Measurements from ENCODE around the gene RNF114.
"Not testable (repeated sequence)": the region's sequence is repeated elsewhere in the genome, so short reads cannot be mapped to it uniquely, and the experiment has no call there.

The RNF114 gene

GRCh38 chr20:49965781-49966305 is 29.6 kb downstream of the RNF114 start:
- DNase-seq, result no peak

GRCh38 chr20:49966861-49967260 is 30.7 kb downstream of the RNF114 start:
- DNase-seq, result no peak

- no peak for DNase-seq
These were observed 33.0 kb downstream of the RNF114 start for GRCh38 chr20:49969234-49969633.

- no peak for DNase-seq
These were observed 33.7 kb downstream of the RNF114 start for GRCh38 chr20:49969946-49970345.

GRCh38 chr20:49970498-49970897 is 34.3 kb downstream of the RNF114 start:
- no peak for DNase-seq

GRCh38 chr20:49973981-49974380 is 37.8 kb downstream of the RNF114 start:
- no peak for DNase-seq

GRCh38 chr20:49976542-49976941 is 40.3 kb downstream of the RNF114 start:
- no peak for DNase-seq

GRCh38 chr20:49977740-49978139 is 41.5 kb downstream of the RNF114 start:
- not testable (repeated sequence) for DNase-seq

- no peak for DNase-seq
These were observed 42.5 kb downstream of the RNF114 start for GRCh38 chr20:49978685-49979029.

- peak; percentile 68 for DNase-seq
These were observed 43.0 kb downstream of the RNF114 start for GRCh38 chr20:49979030-49979832.

GRCh38 chr20:49980140-49981008 is 44.2 kb downstream of the RNF114 start:
- no peak for DNase-seq

- DNase-seq, result no peak
These were observed 45.2 kb downstream of the RNF114 start for GRCh38 chr20:49981218-49982071.

- no peak for DNase-seq
These were observed 45.8 kb downstream of the RNF114 start for GRCh38 chr20:49982072-49982345.

GRCh38 chr20:49982346-49983122 is 46.3 kb downstream of the RNF114 start, which contains the start of gene SNAI1:
Gene SNAI1 (plus strand): TSS chr20:49982980. CDS start chr20:49983060, 80 bp downstream.
- DNase-seq, result peak; percentile 88

- no peak for DNase-seq
These were observed 47.1 kb downstream of the RNF114 start for GRCh38 chr20:49983123-49983847.

GRCh38 chr20:49983848-49984408 is 47.7 kb downstream of the RNF114 start:
- no peak for DNase-seq

- no peak for DNase-seq
These were observed 48.4 kb downstream of the RNF114 start for GRCh38 chr20:49984426-49985153.

GRCh38 chr20:49985157-49985556 is 49.0 kb downstream of the RNF114 start:
- no peak for DNase-seq

- DNase-seq, result no peak
These were observed 49.4 kb downstream of the RNF114 start for GRCh38 chr20:49985617-49986016.

- no peak for DNase-seq
These were observed 49.9 kb downstream of the RNF114 start for GRCh38 chr20:49986049-49986448.

All from CD4-positive, alpha-beta T cell treated with Interleukin-21 for 1 hour (primary cell).